ENCODE data around the gene FMN2. TPM values are rescaled to one million over a fixed set of nuclear protein-coding genes. Genes with fewer than 3 reads are reported as not detected.

FMN2 gene
- total and polyA plus RNA-seq, 3 donors from 2014 or later: 3.8 to 8.3 (median 4.3) TPM

DNA sequence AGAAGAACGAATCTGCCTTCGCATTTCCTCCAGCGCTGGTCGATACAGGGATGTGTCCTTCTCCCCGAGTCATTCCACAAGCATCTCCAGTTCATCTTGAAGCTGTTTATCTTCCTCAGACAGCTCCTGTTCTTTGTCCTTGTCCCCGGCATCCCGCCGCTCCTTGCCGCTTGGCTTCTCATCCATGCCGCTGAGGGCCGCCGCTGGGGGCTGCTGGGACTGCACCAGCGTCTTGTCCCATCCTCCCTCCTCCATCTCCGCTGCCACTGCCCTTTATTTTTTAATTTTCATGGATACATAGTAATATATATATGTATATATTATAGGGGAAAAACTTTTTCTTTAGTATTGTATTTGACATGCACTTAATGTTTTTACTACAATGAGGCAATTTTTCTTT, 53.4 kb downstream of the FMN2 start:
- H3K4me1 ChIP-seq: no peaks in the 10 kb centered on the region
- TF ChIP-seq, protein P1, sequence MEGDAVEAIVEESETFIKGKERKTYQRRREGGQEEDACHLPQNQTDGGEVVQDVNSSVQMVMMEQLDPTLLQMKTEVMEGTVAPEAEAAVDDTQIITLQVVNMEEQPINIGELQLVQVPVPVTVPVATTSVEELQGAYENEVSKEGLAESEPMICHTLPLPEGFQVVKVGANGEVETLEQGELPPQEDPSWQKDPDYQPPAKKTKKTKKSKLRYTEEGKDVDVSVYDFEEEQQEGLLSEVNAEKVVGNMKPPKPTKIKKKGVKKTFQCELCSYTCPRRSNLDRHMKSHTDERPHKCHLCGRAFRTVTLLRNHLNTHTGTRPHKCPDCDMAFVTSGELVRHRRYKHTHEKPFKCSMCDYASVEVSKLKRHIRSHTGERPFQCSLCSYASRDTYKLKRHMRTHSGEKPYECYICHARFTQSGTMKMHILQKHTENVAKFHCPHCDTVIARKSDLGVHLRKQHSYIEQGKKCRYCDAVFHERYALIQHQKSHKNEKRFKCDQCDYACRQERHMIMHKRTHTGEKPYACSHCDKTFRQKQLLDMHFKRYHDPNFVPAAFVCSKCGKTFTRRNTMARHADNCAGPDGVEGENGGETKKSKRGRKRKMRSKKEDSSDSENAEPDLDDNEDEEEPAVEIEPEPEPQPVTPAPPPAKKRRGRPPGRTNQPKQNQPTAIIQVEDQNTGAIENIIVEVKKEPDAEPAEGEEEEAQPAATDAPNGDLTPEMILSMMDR (IDR thresholded peaks at IDR 0.05): no peak
- TF ChIP-seq POLR2A (IDR thresholded peaks at IDR 0.05): no peak
- DNase-seq: no peak
- H3K36me3 ChIP-seq (ENCODE audit: low read depth, missing control alignments): no peaks in the 10 kb centered on the region
- WGBS, 2 donors: 94 to 97% methylated on average over 14 of the region's 14 CpGs
- no peaks in the 10 kb centered on the region for H3K9me3 ChIP-seq
- no peak overlapping the region for H3K4me3 ChIP-seq
- no peak overlapping the region for H3K27ac ChIP-seq
- H3K27me3 ChIP-seq: no peaks in the 10 kb centered on the region
- intact Hi-C loops (cut with DNase I; ENCODE audit: low total_unique reads): no loop called here

DNA sequence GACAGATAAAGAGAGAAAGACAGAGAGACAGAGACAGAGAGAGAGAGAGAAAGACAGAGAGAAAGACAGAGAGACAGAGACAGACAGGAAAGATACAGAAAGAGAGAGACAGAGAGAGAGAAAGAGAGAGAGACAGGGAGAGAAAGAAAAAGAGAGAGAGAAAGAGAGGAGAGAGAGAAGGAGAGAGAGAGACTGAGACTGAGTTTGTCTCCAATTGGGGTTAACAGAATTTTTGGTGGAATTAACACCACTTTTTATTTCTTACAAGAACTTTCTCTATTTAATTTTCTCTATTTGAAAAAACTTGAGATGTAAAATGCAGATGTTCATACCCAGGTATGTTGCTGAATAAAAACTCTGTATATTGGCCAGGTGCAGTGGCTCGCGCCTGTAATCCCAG, 56.6 kb downstream of the FMN2 start:
- no peak for DNase-seq
- TF ChIP-seq POLR2A (IDR thresholded peaks at IDR 0.05): no peak
- TF ChIP-seq, protein P1 (IDR thresholded peaks at IDR 0.05): no peak
- Histone ChIP-seq H3K27me3 (no peaks in the 10 kb centered on the region), H3K36me3 (ENCODE audit: low read depth, missing control alignments) (no peaks in the 10 kb centered on the region), H3K4me3 (no peak overlapping the region), H3K27ac (no peak overlapping the region), H3K4me1 (no peaks in the 10 kb centered on the region), H3K9me3 (no peaks in the 10 kb centered on the region)
- WGBS, 2 donors: 96 to 98% methylated on average over 2 of the region's 2 CpGs
- intact Hi-C loops (cut with DNase I; ENCODE audit: low total_unique reads): no loop called here

DNA sequence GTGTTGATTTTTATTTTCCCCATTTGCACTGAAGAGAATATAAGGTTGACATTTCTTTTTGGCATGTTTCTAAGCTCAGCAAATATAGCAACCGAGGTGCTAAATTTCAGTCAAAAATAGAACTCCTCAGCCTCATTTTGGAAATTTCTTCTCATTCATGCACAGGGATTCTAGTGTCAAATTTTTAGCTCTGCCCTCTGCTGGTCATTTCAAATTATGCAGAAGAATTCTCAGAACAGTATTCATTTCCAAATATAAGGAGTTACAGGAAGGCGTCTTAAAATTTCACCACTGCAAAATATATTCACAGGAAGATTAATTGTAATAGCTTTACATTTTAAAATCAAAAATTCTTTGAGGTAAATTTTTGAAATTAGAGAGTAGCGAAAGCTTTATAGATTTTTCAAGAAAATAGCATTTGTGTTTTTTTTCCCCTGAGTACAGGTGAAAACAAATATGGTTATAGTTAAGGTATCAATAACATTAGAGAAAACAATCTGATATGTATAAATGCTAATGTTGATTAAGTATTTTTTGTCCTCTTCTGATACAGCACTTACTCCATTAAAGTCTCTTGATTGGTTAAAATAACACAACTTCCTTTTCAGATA, 57.9 kb downstream of the FMN2 start:
- Histone ChIP-seq H3K27me3 (no peaks in the 10 kb centered on the region), H3K4me1 (no peaks in the 10 kb centered on the region), H3K9me3 (no peaks in the 10 kb centered on the region), H3K36me3 (ENCODE audit: low read depth, missing control alignments) (no peaks in the 10 kb centered on the region), H3K27ac (no peak overlapping the region), H3K4me3 (no peak overlapping the region)
- no peak for DNase-seq
- intact Hi-C loops (cut with DNase I; ENCODE audit: low total_unique reads): no loop called here
- 39 to 53% methylated on average over 3 of the region's 3 CpGs for WGBS, 2 donors
- TF ChIP-seq, protein P1 (IDR thresholded peaks at IDR 0.05): peak; percentile 48 to 72 (median 61)
- no peak for TF ChIP-seq POLR2A (IDR thresholded peaks at IDR 0.05)

DNA sequence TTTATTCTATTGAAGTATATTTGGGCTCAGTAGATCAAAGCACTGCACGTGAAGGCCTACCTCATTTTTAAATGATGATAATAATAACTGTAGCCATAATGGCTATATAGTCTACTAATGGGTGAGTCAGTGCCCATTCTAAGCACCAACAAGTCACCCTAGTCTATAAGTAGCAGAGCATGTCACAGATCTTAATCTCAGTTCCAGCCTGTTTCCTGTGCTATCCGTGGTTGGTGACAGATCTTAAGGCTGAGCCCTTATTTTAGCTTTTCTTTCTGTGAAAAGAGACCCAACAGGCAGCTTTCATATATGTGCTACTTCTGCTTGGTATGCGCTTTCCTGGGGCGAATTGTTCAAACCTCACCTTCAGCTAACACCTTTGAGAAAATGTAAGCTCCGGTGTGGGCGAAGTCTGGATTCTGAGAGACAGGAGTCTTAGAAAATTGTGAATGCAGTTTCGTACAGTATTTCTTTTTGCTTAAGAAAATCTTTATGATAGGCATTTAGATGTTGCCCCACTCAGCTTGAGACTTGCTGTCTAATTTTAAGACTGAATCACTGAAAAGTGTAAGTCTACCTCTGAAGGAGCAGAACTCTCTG, 59.6 kb downstream of the FMN2 start:
- Histone ChIP-seq H3K36me3 (ENCODE audit: low read depth, missing control alignments) (no peaks in the 10 kb centered on the region), H3K4me3 (no peak overlapping the region), H3K4me1 (no peaks in the 10 kb centered on the region), H3K27me3 (no peaks in the 10 kb centered on the region), H3K9me3 (no peaks in the 10 kb centered on the region), H3K27ac (no peak overlapping the region)
- DNase-seq: no peak
- intact Hi-C loops (cut with DNase I; ENCODE audit: low total_unique reads): no loop called here
- 88% methylated on average over 7 of the region's 7 CpGs for WGBS, 2 donors
- no peak for TF ChIP-seq POLR2A (IDR thresholded peaks at IDR 0.05)
- TF ChIP-seq, protein P1 (IDR thresholded peaks at IDR 0.05): no peak
